Measurements from ENCODE around the gene DENND4B. TPM values are rescaled to one million over a fixed set of nuclear protein-coding genes. Genes with fewer than 3 reads are reported as not detected.
"Not testable (repeated sequence)": the region's sequence is repeated elsewhere in the genome, so short reads cannot be mapped to it uniquely, and the experiment has no call there.

The DENND4B gene
- total RNA-seq, 1 donor from 2014 or later, result 133 TPM

GRCh38 chr1:153905908-153906307, 40.6 kb downstream of the DENND4B start:
- intact Hi-C loops (cut with micrococcal nuclease), result loop anchor here (5.0 kb wide), 1 partner anchor 41 kb away; the partner anchor contains the start of gene DENND4B
- not testable (repeated sequence) for H3K4me3 Mint-ChIP-seq; H3K4me1 Mint-ChIP-seq (ENCODE audit: low read depth); DNase-seq (ENCODE audit: low spot score); H3K36me3 Mint-ChIP-seq (ENCODE audit: low read depth); H3K9me3 Mint-ChIP-seq; H3K27me3 Mint-ChIP-seq (ENCODE audit: insufficient read depth); H3K27ac Mint-ChIP-seq

GRCh38 chr1:153903841-153904455, 42.6 kb downstream of the DENND4B start:
- H3K36me3 Mint-ChIP-seq (ENCODE audit: low read depth), result peaks cover 8% of the 10 kb centered on the region
- DNase-seq (ENCODE audit: low spot score), result no peak
- H3K9me3 Mint-ChIP-seq, result no peaks in the 10 kb centered on the region
- no peaks in the 10 kb centered on the region for H3K27me3 Mint-ChIP-seq (ENCODE audit: insufficient read depth)
- H3K4me1 Mint-ChIP-seq (ENCODE audit: low read depth), result no peaks in the 10 kb centered on the region
- H3K4me3 Mint-ChIP-seq, result no peak overlapping the region
- intact Hi-C loops (cut with micrococcal nuclease), result no loop called here
- H3K27ac Mint-ChIP-seq, result no peak overlapping the region

GRCh38 chr1:153899509-153899908, 47.0 kb downstream of the DENND4B start:
- H3K27me3 Mint-ChIP-seq (ENCODE audit: insufficient read depth), result no peaks in the 10 kb centered on the region
- no peaks in the 10 kb centered on the region for H3K9me3 Mint-ChIP-seq
- DNase-seq (ENCODE audit: low spot score), result no peak
- H3K4me1 Mint-ChIP-seq (ENCODE audit: low read depth), result peaks cover 6% of the 10 kb centered on the region
- no peak overlapping the region for H3K27ac Mint-ChIP-seq
- intact Hi-C loops (cut with micrococcal nuclease), result no loop called here
- no peak overlapping the region for H3K4me3 Mint-ChIP-seq
- peaks cover 12% of the 10 kb centered on the region for H3K36me3 Mint-ChIP-seq (ENCODE audit: low read depth)

- H3K27ac Mint-ChIP-seq; DNase-seq (ENCODE audit: low spot score); H3K9me3 Mint-ChIP-seq; H3K4me3 Mint-ChIP-seq; H3K4me1 Mint-ChIP-seq (ENCODE audit: low read depth); H3K27me3 Mint-ChIP-seq (ENCODE audit: insufficient read depth); intact Hi-C loops (cut with micrococcal nuclease): not testable (repeated sequence)
- H3K36me3 Mint-ChIP-seq (ENCODE audit: low read depth), result peaks cover 14% of the 10 kb centered on the region
Measured at GRCh38 chr1:153895866-153896265, 50.7 kb downstream of the DENND4B start.

GRCh38 chr1:153891042-153891441, 55.5 kb downstream of the DENND4B start:
- Mint-ChIP-seq H3K27ac (peak overlapping the region; percentile 36), H3K4me1 (ENCODE audit: low read depth) (peaks cover 24% of the 10 kb centered on the region), H3K4me3 (peak overlapping the region; percentile 22), H3K36me3 (ENCODE audit: low read depth) (peaks cover 15% of the 10 kb centered on the region)
- H3K27me3 Mint-ChIP-seq (ENCODE audit: insufficient read depth); intact Hi-C loops (cut with micrococcal nuclease); H3K9me3 Mint-ChIP-seq; DNase-seq (ENCODE audit: low spot score): not testable (repeated sequence)

GRCh38 chr1:153888533-153888932, 58.0 kb downstream of the DENND4B start:
- Mint-ChIP-seq H3K27me3 (ENCODE audit: insufficient read depth) (no peaks in the 10 kb centered on the region), H3K27ac (peak overlapping the region; percentile 81), H3K9me3 (no peaks in the 10 kb centered on the region), H3K36me3 (ENCODE audit: low read depth) (peaks cover 15% of the 10 kb centered on the region), H3K4me1 (ENCODE audit: low read depth) (peaks cover 22% of the 10 kb centered on the region), H3K4me3 (no peak overlapping the region)
- DNase-seq (ENCODE audit: low spot score), result no peak
- intact Hi-C loops (cut with micrococcal nuclease), result loop anchor here (2.0 kb wide), 1 partner anchor 34 kb away; the partner anchor contains the start of gene GATAD2B

- H3K4me3 Mint-ChIP-seq, result no peak overlapping the region
- H3K27ac Mint-ChIP-seq, result no peak overlapping the region
- no peaks in the 10 kb centered on the region for H3K27me3 Mint-ChIP-seq (ENCODE audit: insufficient read depth)
- no peak for DNase-seq (ENCODE audit: low spot score)
- H3K4me1 Mint-ChIP-seq (ENCODE audit: low read depth), result peaks cover 22% of the 10 kb centered on the region
- H3K9me3 Mint-ChIP-seq, result no peaks in the 10 kb centered on the region
- peaks cover 15% of the 10 kb centered on the region for H3K36me3 Mint-ChIP-seq (ENCODE audit: low read depth)
- intact Hi-C loops (cut with micrococcal nuclease), result no loop called here
Measured at GRCh38 chr1:153886127-153886526, 60.4 kb downstream of the DENND4B start.

GRCh38 chr1:153883223-153883622, 63.3 kb downstream of the DENND4B start:
- intact Hi-C loops (cut with micrococcal nuclease), result no loop called here

GRCh38 chr1:153882296-153882912, 64.1 kb downstream of the DENND4B start:
- DNase-seq (ENCODE audit: low spot score), result no peak
- Mint-ChIP-seq H3K4me1 (ENCODE audit: low read depth) (no peaks in the 10 kb centered on the region), H3K4me3 (no peak overlapping the region), H3K36me3 (ENCODE audit: low read depth) (peaks cover 5% of the 10 kb centered on the region), H3K27ac (no peak overlapping the region), H3K27me3 (ENCODE audit: insufficient read depth) (no peaks in the 10 kb centered on the region), H3K9me3 (no peaks in the 10 kb centered on the region)
- intact Hi-C loops (cut with micrococcal nuclease), result no loop called here

More at GRCh38 chr1:153883223-153883622, 63.3 kb downstream of the DENND4B start:
- no peak overlapping the region for H3K4me3 Mint-ChIP-seq
- no peak for DNase-seq (ENCODE audit: low spot score)
- H3K9me3 Mint-ChIP-seq, result no peaks in the 10 kb centered on the region
- H3K27me3 Mint-ChIP-seq (ENCODE audit: insufficient read depth), result no peaks in the 10 kb centered on the region
- peaks cover 5% of the 10 kb centered on the region for H3K36me3 Mint-ChIP-seq (ENCODE audit: low read depth)
- H3K4me1 Mint-ChIP-seq (ENCODE audit: low read depth), result peaks cover 7% of the 10 kb centered on the region
- no peak overlapping the region for H3K27ac Mint-ChIP-seq

- Mint-ChIP-seq H3K27ac (no peak overlapping the region), H3K4me1 (ENCODE audit: low read depth) (no peaks in the 10 kb centered on the region), H3K27me3 (ENCODE audit: insufficient read depth) (no peaks in the 10 kb centered on the region), H3K4me3 (no peak overlapping the region), H3K9me3 (no peaks in the 10 kb centered on the region), H3K36me3 (ENCODE audit: low read depth) (peaks cover 2% of the 10 kb centered on the region)
- DNase-seq (ENCODE audit: low spot score), result no peak
- intact Hi-C loops (cut with micrococcal nuclease), result no loop called here
Measured at GRCh38 chr1:153881751-153882150, 64.8 kb downstream of the DENND4B start.

- Mint-ChIP-seq H3K27me3 (ENCODE audit: insufficient read depth) (no peaks in the 10 kb centered on the region), H3K27ac (no peak overlapping the region), H3K4me3 (no peak overlapping the region), H3K4me1 (ENCODE audit: low read depth) (peaks cover 4% of the 10 kb centered on the region), H3K36me3 (ENCODE audit: low read depth) (no peaks in the 10 kb centered on the region), H3K9me3 (no peaks in the 10 kb centered on the region)
- no peak for DNase-seq (ENCODE audit: low spot score)
- intact Hi-C loops (cut with micrococcal nuclease), result no loop called here
Measured at GRCh38 chr1:153880962-153881361, 65.6 kb downstream of the DENND4B start.

GRCh38 chr1:153880024-153880423, 66.5 kb downstream of the DENND4B start:
- no peaks in the 10 kb centered on the region for H3K9me3 Mint-ChIP-seq
- intact Hi-C loops (cut with micrococcal nuclease), result no loop called here
- H3K36me3 Mint-ChIP-seq (ENCODE audit: low read depth), result peaks cover 3% of the 10 kb centered on the region
- no peak for DNase-seq (ENCODE audit: low spot score)
- H3K4me1 Mint-ChIP-seq (ENCODE audit: low read depth), result peaks cover 12% of the 10 kb centered on the region
- H3K27ac Mint-ChIP-seq, result no peak overlapping the region
- H3K27me3 Mint-ChIP-seq (ENCODE audit: insufficient read depth), result no peaks in the 10 kb centered on the region
- H3K4me3 Mint-ChIP-seq, result no peak overlapping the region

Measured in activated T-helper 1 cell treated with anti-CD3 and anti-CD28 coated beads, Interleukin-12 subunit alpha, Interleukin-12 subunit beta, Interleukin-2, Interleukin-4 antibody, amounts not matched to agents 30 ng/mL and 10 ng/mL and 1 ng/mL, durations not matched to agents 14 hours and 24 hours and 36 hours (primary cell).